Keratinocyte (primary cell): Measurements from ENCODE around the gene ZZZ3. TPM values are rescaled to one million over a fixed set of nuclear protein-coding genes. Genes with fewer than 3 reads are reported as not detected.

ENCODE experiments used
- DNase-seq: peaks from one replicate; pipeline ENCODE4 v3.0.0-alpha.2; 2011; ENCODE audit warnings: low read depth, missing footprints, low spot score
- FAIRE-seq: peaks from 2 replicates; lab custom pipeline; 2011; peaks lifted over from hg19 to GRCh38; lab: Jason Lieb, UNC
- H2AFZ ChIP-seq: 2 replicates; pipeline ENCODE4 v1.6.0; 2012; ENCODE audit warnings: low read length, control low read depth, inconsistent platforms; ENCODE audit not compliant: control insufficient read depth
- H3K27ac ChIP-seq: 2 replicates; pipeline ENCODE4 v1.5.1; 2011; ENCODE audit warnings: low read length; ENCODE audit not compliant: control insufficient read depth, insufficient read depth
- H3K27me3 ChIP-seq: 3 replicates; pipeline ENCODE4 v1.6.0; 2011; ENCODE audit warnings: low read length; ENCODE audit not compliant: control insufficient read depth, insufficient read depth; ENCODE audit errors: extremely low read depth
- H3K36me3 ChIP-seq, 2 experiments: 2 replicates in 1 of 2; 3 replicates in 1 of 2; pipeline ENCODE4 v1.5.1; 2011; ENCODE audit warnings: low read length in 2 of 2, mild to moderate bottlenecking in 1 of 2; ENCODE audit not compliant: control insufficient read depth in 2 of 2, insufficient read depth in 2 of 2; ENCODE audit errors: extremely low read depth in 1 of 2
- H3K4me1 ChIP-seq: 3 replicates; pipeline ENCODE4 v1.5.1; 2011; ENCODE audit warnings: low read length; ENCODE audit not compliant: control insufficient read depth, insufficient read depth; ENCODE audit errors: extremely low read depth
- H3K4me2 ChIP-seq: 3 replicates; pipeline ENCODE4 v1.6.0; 2011; ENCODE audit warnings: low read depth, low read length; ENCODE audit not compliant: control insufficient read depth, insufficient read depth; ENCODE audit errors: extremely low read depth
- H3K4me3 ChIP-seq, 3 experiments: fragments of 200-600 bp in 1 of 3; sonication (generic) in 1 of 3; 2 replicates in 2 of 3; 3 replicates in 1 of 3; pipeline ENCODE4 v1.5.1; 2011 to 2016; ENCODE audit warnings: low read length in 3 of 3, mild to moderate bottlenecking in 3 of 3, control low read depth in 2 of 3, inconsistent platforms in 1 of 3, low read depth in 1 of 3, mixed read lengths in 1 of 3, mixed run types in 1 of 3, moderate library complexity in 1 of 3; ENCODE audit not compliant: control insufficient read depth in 2 of 3, insufficient read depth in 2 of 3; ENCODE audit errors: extremely low read depth in 1 of 3
- H3K79me2 ChIP-seq: 2 replicates; pipeline ENCODE4 v1.6.0; 2012; ENCODE audit warnings: low read length; ENCODE audit not compliant: control insufficient read depth, insufficient read depth
- H3K9ac ChIP-seq: 3 replicates; pipeline ENCODE4 v1.6.0; 2011; ENCODE audit warnings: low read length; ENCODE audit not compliant: control insufficient read depth, insufficient read depth; ENCODE audit errors: extremely low read depth
- H3K9me1 ChIP-seq: 3 replicates; pipeline ENCODE4 v1.6.0; 2011; ENCODE audit warnings: low read length; ENCODE audit not compliant: control insufficient read depth, insufficient read depth; ENCODE audit errors: extremely low read depth
- H3K9me3 ChIP-seq: 2 replicates; pipeline ENCODE4 v1.5.1; 2012; ENCODE audit warnings: low read depth, low read length; ENCODE audit not compliant: control insufficient read depth
- H4K20me1 ChIP-seq: 3 replicates; pipeline ENCODE4 v1.6.0; 2011; ENCODE audit warnings: low read length; ENCODE audit not compliant: control insufficient read depth, insufficient read depth; ENCODE audit errors: extremely low read depth
- CTCF ChIP-seq, 3 experiments: IDR thresholded peaks in 1 of 3; conservative IDR thresholded peaks in 1 of 3; optimal IDR thresholded peaks in 1 of 3; 2 replicates in 2 of 3; 3 replicates in 1 of 3; pipeline versions ENCODE3 to v1.5.1; 2011; ENCODE audit warnings: low read length in 3 of 3, mild to moderate bottlenecking in 3 of 3, moderate library complexity in 2 of 3, control low read depth in 1 of 3, inconsistent platforms in 1 of 3; ENCODE audit not compliant: insufficient read depth in 2 of 3; ENCODE audit errors: extremely low read depth in 1 of 3
- EZH2 ChIP-seq: IDR thresholded peaks from one replicate; pipeline ENCODE4 v1.6.1; 2012; ENCODE audit warnings: inconsistent platforms, mild to moderate bottlenecking, low read length, moderate library complexity
- dilution Hi-C: fragments of 300-500 bp; cut with MboI; formaldehyde crosslinking; loops from one replicate; pipeline ENCODE4 v1.7.0; 2020; ENCODE audit warnings: low sequenced_read_pairs; ENCODE audit not compliant: extremely low pct_ligation_motif_present
- polyA plus RNA-seq, 5 experiments: library from polyadenylated mRNA; depleted of rRNA in 3 of 5; stranded (reverse) in 3 of 5; stranded (forward) in 1 of 5; unstranded in 1 of 5; fragments of >200 nt; gene quantifications; 1 replicate in 1 of 5; 2 replicates in 3 of 5; 3 replicates in 1 of 5; pipeline versions ENCODE4 v1.2.1 to v1.2.3, GENCODE V29; 2011 to 2012; ENCODE audit warnings: missing spikeins in 2 of 5, low read depth in 1 of 5, low replicate concordance in 1 of 5

The ZZZ3 gene
- polyA plus RNA-seq, 1 donor (not counting 4 experiments of a cell fraction or from before 2014, with no cell fraction given), result 30.6 TPM

GRCh38 chr1:77655431-77655974 is 27.0 kb downstream of the ZZZ3 start:
- no peak for DNase-seq
- Histone ChIP-seq H3K27ac (no peak overlapping the region), H2AFZ (no peak overlapping the region), H3K9me1 (no peaks in the 10 kb centered on the region), H3K4me3 (no peak overlapping the region), H4K20me1 (peaks cover 8% of the 10 kb centered on the region), H3K9ac (no peak overlapping the region), H3K4me2 (no peak overlapping the region), H3K4me1 (no peaks in the 10 kb centered on the region), H3K9me3 (no peaks in the 10 kb centered on the region), H3K36me3 (no peaks in the 10 kb centered on the region), H3K79me2 (peaks cover 94% of the 10 kb centered on the region), H3K27me3 (no peaks in the 10 kb centered on the region)
- TF ChIP-seq CTCF (optimal IDR thresholded peaks at IDR 0.05 in 1 of 3, IDR thresholded peaks at IDR 0.05 in 1 of 3, conservative IDR thresholded peaks at IDR 0.05 in 1 of 3; ENCODE audit: extremely low read depth in 1 of 3, insufficient read depth in 2 of 3, low read length in 3 of 3), result no peak
- TF ChIP-seq EZH2, result no peak
- dilution Hi-C loops, result no loop called here
- no peak for FAIRE-seq

- peaks cover 5% of the 10 kb centered on the region for H4K20me1 ChIP-seq
- H3K36me3 ChIP-seq, result no peaks in the 10 kb centered on the region
- H3K4me3 ChIP-seq, result no peak overlapping the region
- DNase-seq (no peak), FAIRE-seq (no peak)
- no peak overlapping the region for H3K9ac ChIP-seq
- dilution Hi-C loops, result no loop called here
- H3K9me1 ChIP-seq, result no peaks in the 10 kb centered on the region
- H3K79me2 ChIP-seq, result peaks cover 94% of the 10 kb centered on the region
- no peaks in the 10 kb centered on the region for H3K4me1 ChIP-seq
- no peak for TF ChIP-seq CTCF (optimal IDR thresholded peaks at IDR 0.05 in 1 of 3, IDR thresholded peaks at IDR 0.05 in 1 of 3, conservative IDR thresholded peaks at IDR 0.05 in 1 of 3; ENCODE audit: extremely low read depth in 1 of 3, insufficient read depth in 2 of 3, low read length in 3 of 3)
- TF ChIP-seq EZH2, result no peak
- H3K9me3 ChIP-seq, result no peaks in the 10 kb centered on the region
- H3K27me3 ChIP-seq, result no peaks in the 10 kb centered on the region
- no peak overlapping the region for H3K4me2 ChIP-seq
- H3K27ac ChIP-seq, result no peak overlapping the region
- H2AFZ ChIP-seq, result no peak overlapping the region
Measured at GRCh38 chr1:77652970-77653516, 29.4 kb downstream of the ZZZ3 start.
